Esophagus muscularis mucosa (tissue), 2 donors: ENCODE results near the gene PKN1.

Experiments used
- EP300 ChIP-seq: sonication (generic); formaldehyde crosslinking; IDR thresholded peaks from one replicate; pipeline ENCODE4 v1.6.1; 2017; ENCODE audit warnings: antibody characterized with exemption
- POLR2A ChIP-seq: fragments of 450-650 bp; IDR thresholded peaks from one replicate; pipeline ENCODE4 v1.6.1; 2017; ENCODE audit warnings: antibody characterized with exemption, moderate library complexity, mild to moderate bottlenecking, low read depth

DNA sequence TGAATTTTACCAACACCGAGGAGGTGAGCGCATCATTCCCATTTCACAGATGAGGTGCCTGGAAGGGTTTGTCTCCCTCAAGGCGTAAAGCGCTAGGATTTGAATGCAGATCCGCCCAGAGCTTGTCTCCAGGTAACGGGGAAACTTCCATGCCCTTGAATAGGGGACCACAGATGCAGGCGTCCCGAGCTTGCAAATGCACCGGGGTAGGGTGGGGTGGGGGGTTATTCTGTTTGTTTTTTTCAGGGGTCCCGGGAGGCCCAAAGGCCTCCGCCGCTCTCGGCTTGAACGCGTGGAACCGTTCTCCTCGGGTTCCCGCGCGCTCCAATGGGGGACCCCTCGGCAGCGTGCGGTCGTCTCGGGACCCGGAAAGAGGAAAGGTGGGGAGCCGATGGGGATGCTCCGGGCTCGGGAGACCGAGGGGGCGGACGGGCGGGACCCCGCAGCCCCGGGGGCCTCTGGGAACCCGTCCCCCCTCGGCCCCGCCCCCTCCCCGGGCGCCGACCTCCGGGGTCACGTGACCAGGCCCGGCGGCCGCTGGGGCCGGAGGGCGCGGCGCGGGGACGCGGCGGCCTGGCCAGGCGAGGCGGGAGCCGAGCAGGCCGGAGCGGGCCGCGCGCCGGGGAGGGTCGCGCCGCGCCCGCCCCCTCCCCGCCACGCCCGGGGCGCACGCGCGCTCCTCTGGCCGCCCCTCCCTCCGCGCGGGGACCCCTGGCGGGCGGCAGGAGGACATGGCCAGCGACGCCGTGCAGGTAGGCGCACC, at the start of gene PKN1:
- TF ChIP-seq POLR2A (no peak), EP300 (no peak)
